Left ventricle myocardium inferior (tissue), 1 donor: Measurements from ENCODE around the gene SNRPA. TPM values are rescaled to one million over a fixed set of nuclear protein-coding genes. Genes with fewer than 3 reads are reported as not detected.

ENCODE experiments used
- DNase-seq: peaks from one replicate; pipeline ENCODE4 v3.0.0-alpha.2; 2020
- H3K27ac ChIP-seq: fragments of 200-600 bp; replicated peaks from 2 replicates; pipeline ENCODE4 v1.8.0; 2021
- H3K27me3 ChIP-seq: fragments of 200-600 bp; 2 replicates; pipeline ENCODE4 v1.8.0; 2021; ENCODE audit warnings: low read depth
- H3K36me3 ChIP-seq: fragments of 200-600 bp; 2 replicates; pipeline ENCODE4 v1.8.0; 2021
- H3K4me1 ChIP-seq: fragments of 200-600 bp; 2 replicates; pipeline ENCODE4 v1.8.0; 2021
- H3K4me3 ChIP-seq: fragments of 200-600 bp; 2 replicates; pipeline ENCODE4 v1.8.0; 2021; ENCODE audit warnings: mild to moderate bottlenecking, moderate library complexity
- H3K9me3 ChIP-seq: fragments of 200-600 bp; replicated peaks from 2 replicates; pipeline ENCODE4 v1.8.0; 2021
- intact Hi-C: fragments of 100-400 bp; cut with micrococcal nuclease; formaldehyde crosslinking; loops from one replicate; pipeline ENCODE4 v1.11.0; 2022
- total RNA-seq: library from RNA; stranded (reverse); fragmentation: NEBNext Ultra II Directional; extraction: Animal tissue kit (Norgen Biotek cat#: 25700); gene quantifications from one replicate; pipeline ENCODE4 v1.2.1, GENCODE V29; 2021
- TF ChIP-seq, protein P1 (sequence below): fragments of 200-600 bp; IDR thresholded peaks from 2 replicates; pipeline ENCODE4 v1.8.0; 2021; ENCODE audit warnings: antibody characterized with exemption, mild to moderate bottlenecking, borderline replicate concordance
- donor health status: DM: no; HTN: yes; CAD: no; lungs with severe emphysema.

The SNRPA gene
- total RNA-seq, 1 donor from 2014 or later = 27.9 TPM

DNA sequence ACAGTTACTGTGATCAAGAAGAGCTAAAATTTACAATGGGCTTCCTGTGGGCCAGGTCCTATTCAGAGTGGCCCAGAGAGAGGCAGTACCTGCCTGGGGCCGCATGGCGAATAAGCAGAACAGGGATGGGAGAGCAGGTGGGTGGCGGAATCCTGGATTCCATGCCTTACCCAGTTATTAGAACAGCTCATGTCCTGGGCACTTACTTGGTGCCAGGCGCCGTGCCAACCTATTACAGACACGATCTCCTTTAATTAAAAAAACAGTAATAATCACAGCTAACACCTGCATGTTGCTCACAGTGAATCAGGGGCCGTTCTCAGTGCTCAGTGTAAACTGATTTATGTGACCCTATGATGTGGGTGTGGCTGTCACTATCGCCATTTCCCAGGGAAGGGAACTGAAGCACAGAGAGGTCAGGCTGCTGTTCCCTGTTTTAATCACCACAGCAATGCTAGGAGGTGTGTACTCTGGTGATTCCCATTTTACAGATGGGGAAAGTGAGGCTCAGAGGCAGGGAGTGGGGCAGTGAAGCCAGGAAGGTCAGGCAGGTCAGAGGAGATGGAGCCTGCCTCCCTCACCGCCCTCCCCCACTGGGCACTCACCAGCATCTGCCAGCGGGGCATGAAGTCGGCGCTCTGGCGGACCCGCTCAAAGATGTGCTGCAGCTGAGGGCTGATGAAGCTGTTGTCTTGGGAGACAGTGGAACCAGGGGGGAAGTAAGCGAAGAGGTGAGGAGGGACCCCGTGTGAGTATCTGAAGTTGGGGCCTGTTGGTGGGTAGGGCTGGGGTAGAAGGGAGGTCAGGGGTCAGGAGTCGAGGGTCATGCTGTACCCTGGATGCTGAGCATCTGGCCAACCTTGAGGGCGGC lies 46.3 kb upstream of the SNRPA start:
- Histone ChIP-seq H3K36me3 (peaks cover 84% of the 10 kb centered on the region), H3K27ac (peak overlapping the region; percentile 85), H3K4me3 (no peak overlapping the region), H3K9me3 (no peaks in the 10 kb centered on the region), H3K4me1 (peaks cover 47% of the 10 kb centered on the region), H3K27me3 (no peaks in the 10 kb centered on the region)
- TF ChIP-seq, protein P1, sequence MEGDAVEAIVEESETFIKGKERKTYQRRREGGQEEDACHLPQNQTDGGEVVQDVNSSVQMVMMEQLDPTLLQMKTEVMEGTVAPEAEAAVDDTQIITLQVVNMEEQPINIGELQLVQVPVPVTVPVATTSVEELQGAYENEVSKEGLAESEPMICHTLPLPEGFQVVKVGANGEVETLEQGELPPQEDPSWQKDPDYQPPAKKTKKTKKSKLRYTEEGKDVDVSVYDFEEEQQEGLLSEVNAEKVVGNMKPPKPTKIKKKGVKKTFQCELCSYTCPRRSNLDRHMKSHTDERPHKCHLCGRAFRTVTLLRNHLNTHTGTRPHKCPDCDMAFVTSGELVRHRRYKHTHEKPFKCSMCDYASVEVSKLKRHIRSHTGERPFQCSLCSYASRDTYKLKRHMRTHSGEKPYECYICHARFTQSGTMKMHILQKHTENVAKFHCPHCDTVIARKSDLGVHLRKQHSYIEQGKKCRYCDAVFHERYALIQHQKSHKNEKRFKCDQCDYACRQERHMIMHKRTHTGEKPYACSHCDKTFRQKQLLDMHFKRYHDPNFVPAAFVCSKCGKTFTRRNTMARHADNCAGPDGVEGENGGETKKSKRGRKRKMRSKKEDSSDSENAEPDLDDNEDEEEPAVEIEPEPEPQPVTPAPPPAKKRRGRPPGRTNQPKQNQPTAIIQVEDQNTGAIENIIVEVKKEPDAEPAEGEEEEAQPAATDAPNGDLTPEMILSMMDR = no peak
- intact Hi-C loops = no loop called here
- no peak for DNase-seq

DNA sequence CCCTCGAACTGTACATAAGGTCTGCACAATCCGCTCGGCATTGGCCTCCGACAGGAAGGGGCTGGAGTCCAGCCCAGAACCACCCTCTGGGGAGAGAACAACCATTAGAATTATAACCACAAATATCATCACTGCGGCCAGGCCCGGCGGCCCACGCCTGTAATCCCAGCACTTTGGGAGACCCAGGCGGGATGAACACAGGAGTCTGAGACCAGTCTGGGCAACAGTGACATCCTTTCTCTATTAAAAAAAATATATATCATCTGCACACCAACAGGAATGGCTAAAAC lies 45.7 kb upstream of the SNRPA start:
- TF ChIP-seq, protein P1 = no peak
- intact Hi-C loops = no loop called here
- DNase-seq = peak; percentile 65
- Histone ChIP-seq H3K9me3 (no peaks in the 10 kb centered on the region), H3K4me1 (peaks cover 47% of the 10 kb centered on the region), H3K27ac (peak overlapping the region; percentile 85), H3K4me3 (no peak overlapping the region), H3K27me3 (no peaks in the 10 kb centered on the region), H3K36me3 (peaks cover 85% of the 10 kb centered on the region)

DNA sequence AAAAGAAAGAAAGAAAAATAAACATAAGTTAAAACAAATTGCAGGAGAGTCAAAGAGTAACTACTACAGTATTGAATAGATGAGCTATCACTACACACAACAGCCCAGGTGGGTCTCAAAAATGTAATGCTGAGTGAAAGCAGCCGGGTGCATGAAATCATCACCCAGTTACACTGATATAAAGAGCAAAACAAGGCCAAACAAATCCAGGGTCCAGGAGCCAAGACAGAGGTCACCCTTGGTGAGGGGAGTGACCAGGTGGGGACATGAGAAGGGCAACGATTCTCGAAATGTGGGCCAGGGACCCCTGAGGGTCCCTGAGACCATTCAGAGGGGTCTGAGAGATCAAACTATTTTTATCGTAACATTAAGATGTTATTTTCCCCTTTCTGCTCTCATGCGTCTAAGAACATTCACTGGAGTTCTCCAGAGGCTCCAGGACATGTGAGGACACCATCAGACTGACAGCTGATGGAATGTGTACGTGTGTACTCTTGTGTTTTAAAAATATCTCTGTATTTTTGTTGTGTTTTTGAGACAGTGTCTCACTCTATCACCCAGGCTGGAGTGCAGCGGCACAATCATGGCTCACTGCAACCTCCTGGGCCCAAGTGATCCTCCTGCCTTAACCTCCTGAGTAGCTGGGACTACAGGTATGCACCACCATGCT lies 44.9 kb upstream of the SNRPA start:
- intact Hi-C loops = no loop called here
- TF ChIP-seq, protein P1 = no peak
- H3K27ac ChIP-seq = peak overlapping the region; percentile 85

DNA sequence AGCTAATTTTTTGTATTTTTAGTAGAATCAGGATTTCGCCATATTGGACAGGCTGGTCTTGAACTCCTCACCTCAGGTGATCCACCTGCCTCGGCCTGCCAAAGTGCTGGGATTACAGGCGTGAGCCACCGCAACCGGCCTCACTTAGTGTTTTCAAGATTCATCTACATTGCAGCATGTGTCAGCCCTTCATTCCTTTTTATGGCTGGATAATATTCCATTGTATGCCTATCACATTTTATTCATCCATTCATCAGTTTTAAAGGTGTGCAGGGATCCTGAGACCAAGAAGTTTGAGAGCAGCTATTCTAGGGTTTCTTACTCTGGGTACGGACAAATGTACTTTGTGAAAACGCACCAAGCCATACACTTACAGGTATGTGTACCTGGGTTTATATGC lies 43.4 kb upstream of the SNRPA start:
- H3K4me1 ChIP-seq = peaks cover 47% of the 10 kb centered on the region
- TF ChIP-seq, protein P1 = no peak
- H3K27ac ChIP-seq = peak overlapping the region; percentile 85
- no peak overlapping the region for H3K4me3 ChIP-seq
- H3K9me3 ChIP-seq = no peaks in the 10 kb centered on the region
- peaks cover 80% of the 10 kb centered on the region for H3K36me3 ChIP-seq
- DNase-seq = no peak
- intact Hi-C loops = no loop called here
- H3K27me3 ChIP-seq = no peaks in the 10 kb centered on the region

More for the DNA sequence above, 44.9 kb upstream of the SNRPA start:
- Histone ChIP-seq H3K9me3 (no peaks in the 10 kb centered on the region), H3K36me3 (peaks cover 87% of the 10 kb centered on the region), H3K4me1 (peaks cover 47% of the 10 kb centered on the region), H3K4me3 (no peak overlapping the region), H3K27me3 (no peaks in the 10 kb centered on the region)
- no peak for DNase-seq

DNA sequence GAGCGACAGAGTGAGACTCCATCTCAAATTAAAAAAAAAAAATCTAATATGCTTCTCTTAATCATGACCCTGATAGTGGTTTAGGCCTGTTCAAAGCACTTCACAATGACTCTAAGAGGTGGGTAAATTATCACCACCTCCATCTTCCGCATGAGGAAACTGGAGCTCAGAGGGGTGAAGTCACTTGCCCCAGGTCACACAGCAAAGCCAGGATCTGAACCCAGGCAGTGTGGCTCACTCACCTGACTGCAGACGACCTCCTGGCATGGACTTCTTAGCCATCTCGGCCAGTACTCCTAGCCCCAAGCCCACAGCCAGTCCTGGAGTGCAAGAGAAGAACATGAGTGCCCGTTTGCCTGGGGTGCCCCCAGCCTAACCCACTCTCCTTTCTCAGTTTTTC lies 41.2 kb upstream of the SNRPA start:
- intact Hi-C loops = no loop called here
- DNase-seq = no peak

More for the DNA sequence above, 41.2 kb upstream of the SNRPA start:
- Histone ChIP-seq H3K36me3 (peaks cover 66% of the 10 kb centered on the region), H3K4me3 (no peak overlapping the region), H3K27ac (no peak overlapping the region), H3K9me3 (no peaks in the 10 kb centered on the region), H3K4me1 (peaks cover 47% of the 10 kb centered on the region), H3K27me3 (no peaks in the 10 kb centered on the region)
- TF ChIP-seq, protein P1 = no peak
